Prostate gland (tissue), 2 donors: ENCODE results near the gene SLC25A21.

Source experiments
- POLR2AphosphoS5 ChIP-seq: sonication (generic); formaldehyde crosslinking; IDR thresholded peaks from one replicate; pipeline ENCODE4 v1.6.1; 2017; ENCODE audit warnings: antibody characterized with exemption
- TF ChIP-seq, protein P1 (sequence below), 4 experiments: fragments of 200-600 bp in 2 of 4; fragments of 450-650 bp in 2 of 4; sonication (generic) in 2 of 4; IDR thresholded peaks; 1 replicate in 3 of 4; 2 replicates in 1 of 4; pipeline ENCODE4 v1.5.1; 2016 to 2019; ENCODE audit warnings: antibody characterized with exemption in 4 of 4, mild to moderate bottlenecking in 2 of 4, moderate library complexity in 2 of 4

DNA sequence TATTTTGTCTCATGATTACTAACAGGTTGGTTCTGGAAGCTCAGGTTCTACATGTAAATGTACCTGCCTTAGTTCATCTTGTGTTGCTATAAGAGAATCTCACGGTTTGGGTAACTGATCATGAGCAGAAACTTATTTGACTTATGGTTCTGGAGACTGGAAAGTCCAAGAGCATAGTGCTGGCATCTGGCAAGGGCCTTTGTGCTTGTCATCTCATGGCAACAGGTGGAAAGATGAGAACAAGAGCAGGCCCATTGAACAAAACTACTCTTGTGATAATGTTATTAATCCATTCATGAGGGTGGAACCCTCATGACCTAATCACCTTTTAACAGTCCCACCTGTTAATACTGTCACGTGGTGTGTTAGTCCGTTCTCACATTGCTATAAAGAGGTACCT is 48.7 kb upstream of the SLC25A21 start:
- no peak for TF ChIP-seq POLR2AphosphoS5
- TF ChIP-seq, protein P1, sequence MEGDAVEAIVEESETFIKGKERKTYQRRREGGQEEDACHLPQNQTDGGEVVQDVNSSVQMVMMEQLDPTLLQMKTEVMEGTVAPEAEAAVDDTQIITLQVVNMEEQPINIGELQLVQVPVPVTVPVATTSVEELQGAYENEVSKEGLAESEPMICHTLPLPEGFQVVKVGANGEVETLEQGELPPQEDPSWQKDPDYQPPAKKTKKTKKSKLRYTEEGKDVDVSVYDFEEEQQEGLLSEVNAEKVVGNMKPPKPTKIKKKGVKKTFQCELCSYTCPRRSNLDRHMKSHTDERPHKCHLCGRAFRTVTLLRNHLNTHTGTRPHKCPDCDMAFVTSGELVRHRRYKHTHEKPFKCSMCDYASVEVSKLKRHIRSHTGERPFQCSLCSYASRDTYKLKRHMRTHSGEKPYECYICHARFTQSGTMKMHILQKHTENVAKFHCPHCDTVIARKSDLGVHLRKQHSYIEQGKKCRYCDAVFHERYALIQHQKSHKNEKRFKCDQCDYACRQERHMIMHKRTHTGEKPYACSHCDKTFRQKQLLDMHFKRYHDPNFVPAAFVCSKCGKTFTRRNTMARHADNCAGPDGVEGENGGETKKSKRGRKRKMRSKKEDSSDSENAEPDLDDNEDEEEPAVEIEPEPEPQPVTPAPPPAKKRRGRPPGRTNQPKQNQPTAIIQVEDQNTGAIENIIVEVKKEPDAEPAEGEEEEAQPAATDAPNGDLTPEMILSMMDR (IDR thresholded peaks at IDR 0.05) = no peak
